Heart left ventricle (tissue), 16 donors: ENCODE measurements around the gene PIPOX. TPM values are rescaled to one million over a fixed set of nuclear protein-coding genes. Genes with fewer than 3 reads are reported as not detected.

Experiments
- ATAC-seq, 4 donors: fragments of 200-7000 bp; cut with Tn5 transposase; one replicate each; pipeline ENCODE4 v1.9.1; 2020 to 2022; ENCODE audit warnings: moderate library complexity in 4 of 4, mild to moderate bottlenecking in 3 of 4, moderate number of reproducible peaks in 1 of 4
- DNase-seq, 5 donors: peaks; one replicate each; pipeline ENCODE4 v3.0.0-alpha.2; 2020
- H3K27ac ChIP-seq, 12 donors: fragments of 200-600 bp; sonication (generic) in 4 of 12; one replicate each; pipeline versions ENCODE4 v1.5.0 to v1.8.0; 2016 to 2022; ENCODE audit warnings: mild to moderate bottlenecking in 2 of 12
- H3K27me3 ChIP-seq, 9 donors: fragments of 200-600 bp; sonication (generic) in 2 of 9; one replicate each; pipeline versions ENCODE4 v1.5.1 to v1.8.0; 2016 to 2022; ENCODE audit warnings: mild to moderate bottlenecking in 3 of 9
- H3K36me3 ChIP-seq, 9 donors: fragments of 200-600 bp; sonication (generic) in 2 of 9; one replicate each; pipeline versions ENCODE4 v1.5.0 to v1.8.0; 2018 to 2022; ENCODE audit warnings: mild to moderate bottlenecking in 2 of 9
- H3K4me1 ChIP-seq, 12 donors: fragments of 200-600 bp; sonication (generic) in 4 of 12; one replicate each; pipeline versions ENCODE4 v1.5.0 to v1.8.0; 2016 to 2022; ENCODE audit warnings: mild to moderate bottlenecking in 3 of 12
- H3K4me3 ChIP-seq, 12 donors: fragments of 200-600 bp; sonication (generic) in 4 of 12; one replicate each; pipeline versions ENCODE4 v1.5.0 to v1.8.0; 2017 to 2022; ENCODE audit warnings: mild to moderate bottlenecking in 9 of 12, moderate library complexity in 4 of 12
- H3K9me3 ChIP-seq, 12 donors: fragments of 200-600 bp; sonication (generic) in 4 of 12; one replicate each; pipeline versions ENCODE4 v1.5.0 to v1.8.0; 2016 to 2022; ENCODE audit warnings: mild to moderate bottlenecking in 1 of 12
- CTCF ChIP-seq, 12 donors: fragments of 200-600 bp; sonication (generic) in 4 of 12; IDR thresholded peaks; one replicate each; pipeline versions ENCODE4 v1.5.0 to v1.8.0; 2018 to 2022; ENCODE audit warnings: antibody characterized with exemption in 12 of 12, mild to moderate bottlenecking in 5 of 12
- POLR2A ChIP-seq, 2 donors: fragments of 450-650 bp; IDR thresholded peaks; one replicate each; pipeline ENCODE4 v1.6.1; 2017; ENCODE audit warnings: antibody characterized with exemption in 2 of 2, mild to moderate bottlenecking in 2 of 2, moderate library complexity in 2 of 2
- WGBS, 4 donors: extraction: QIAGEN DNeasy Blood & Tissue Kit in 2 of 4; methylation state at CpG; one replicate each; pipeline versions ENCODE4 v1.1.5 to v1.1.7; 2013 to 2018; 5-methylcytosine and 5-hydroxymethylcytosine counted together
- intact Hi-C, 10 donors: fragments of 100-400 bp; cut with DNase I; formaldehyde crosslinking; loops; one replicate each; pipeline versions ENCODE4 v1.11.1 to v1.14.2; 2022
- polyA plus RNA-seq, 2 donors: library from polyadenylated mRNA; stranded (reverse); fragments of 200-250 nt; gene quantifications; one replicate each; pipeline ENCODE4 v1.2.3, GENCODE V29; 2013
- total RNA-seq, 9 donors: library from RNA; depleted of rRNA in 2 of 9; stranded (reverse); fragments of >200 nt in 2 of 9; fragmentation: NEBNext Ultra II Directional in 3 of 9; extraction: Animal tissue kit (Norgen Biotek cat#: 25700) in 3 of 9; gene quantifications; one replicate each; pipeline versions ENCODE4 v1.1.0 to v1.2.4, GENCODE V29; 2016 to 2023
- donor health status: ischemic (EF 13 %, LVEDD 7.1; RV severe dilation, severe dysfunction).
- donor health status: healthy with polysubstance abuse.
- donor health status: DM: no; HTN: yes; CAD: no.
- donor health status: DM: no; HTN: no; CAD: no.
- donor health status: ischemic (EF 25% LVEDD 6.9; RV normal size, moderate dysfunction).
- donor health status: ischemic (EF 25% LVEDD 5.7; RV mildly dilated, moderate dysfunction).
- donor health status: healthy.
- donor health status: DM: yes; HTN: yes; CAD: no.
- donor health status: ischemic (EF 35%, LVEDD 5.7; RV mildly dilated, moderate dysfunction).
- donor health status: nonischemic (EF 11% LVEDD 7.7; RV severe dilation, severe dysfunction).
- donor health status: DM: yes; HTN: yes; CAD: no.
- donor health status: PGD.
- donor health status: ischemic (EF 29% LVEDD 5.4; RV normal size, mild dysfunction).
- donor health status: nonischemic (EF 23%, LVEDD 6.1; RV moderate dilation, normal function).

Gene PIPOX
- total and polyA plus RNA-seq, 11 donors = 0.11 to 5.2 (median 0.84) TPM; not detected in 1

GRCh38 chr17:29043539-29044145, 701 bp downstream of the PIPOX start:
- H3K27ac ChIP-seq = peak overlapping the region in 1 of 12 donors; percentile 89
- H3K4me3 ChIP-seq = no peak overlapping the region
- H3K36me3 ChIP-seq = no peaks in the 10 kb centered on the region
- no peak for DNase-seq
- intact Hi-C loops = no loop called here
- H3K27me3 ChIP-seq = peaks cover 0 to 14% (median 0%) of the 10 kb centered on the region in 9 donors
- no peaks in the 10 kb centered on the region for H3K9me3 ChIP-seq
- 76 to 92% (median 87%) methylated on average over 3 of the region's 3 CpGs for WGBS, 4 donors
- ATAC-seq = no peak
- peaks cover 0 to 40% (median 3%) of the 10 kb centered on the region in 12 donors for H3K4me1 ChIP-seq
- TF ChIP-seq CTCF (IDR thresholded peaks at IDR 0.05) (no peak), POLR2A (IDR thresholded peaks at IDR 0.05) (no peak)

DNA sequence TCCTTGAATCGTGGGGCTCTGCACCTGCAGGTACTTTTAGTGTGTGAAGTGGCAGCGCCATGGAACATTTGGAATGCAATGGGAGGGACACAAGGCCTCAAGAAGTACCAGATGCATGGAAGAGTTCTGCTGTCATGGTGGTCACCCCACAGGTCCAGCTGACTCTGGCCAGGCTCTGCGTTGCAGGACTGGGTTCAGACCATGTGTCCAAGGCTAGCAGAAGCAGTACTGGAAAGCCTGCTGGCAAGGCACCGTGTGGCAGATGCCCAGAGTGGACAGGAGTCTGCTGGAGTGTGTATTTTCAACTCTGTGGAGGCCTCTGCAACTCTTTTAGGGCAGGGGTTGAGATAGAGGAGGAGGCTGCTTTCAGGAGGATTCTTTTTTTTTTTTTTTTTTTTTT, 2.1 kb downstream of the PIPOX start:
- DNase-seq (no peak), ATAC-seq (no peak)
- intact Hi-C loops = no loop called here
- Histone ChIP-seq H3K27ac (no peak overlapping the region), H3K4me1 (peaks cover 0 to 40% (median 3%) of the 10 kb centered on the region in 12 donors), H3K27me3 (peaks cover 0 to 8% (median 0%) of the 10 kb centered on the region in 9 donors), H3K36me3 (no peaks in the 10 kb centered on the region), H3K4me3 (no peak overlapping the region), H3K9me3 (no peaks in the 10 kb centered on the region)
- TF ChIP-seq CTCF (IDR thresholded peaks at IDR 0.05) (no peak), POLR2A (IDR thresholded peaks at IDR 0.05) (no peak)
- 86 to 100% (median 95%) methylated on average over 4 of the region's 4 CpGs for WGBS, 4 donors

GRCh38 chr17:29045734-29046472, 3.0 kb downstream of the PIPOX start:
- DNase-seq = no peak
- WGBS, 4 donors = 60 to 77% (median 69%) methylated on average over 7 of the region's 7 CpGs
- intact Hi-C loops = no loop called here
- H3K4me1 ChIP-seq = peaks cover 0 to 40% (median 3%) of the 10 kb centered on the region in 12 donors
- ATAC-seq = no peak
- no peak overlapping the region for H3K4me3 ChIP-seq
- H3K27me3 ChIP-seq = peaks cover 0 to 8% (median 0%) of the 10 kb centered on the region in 9 donors
- H3K27ac ChIP-seq = no peak overlapping the region
- H3K9me3 ChIP-seq = no peaks in the 10 kb centered on the region
- no peaks in the 10 kb centered on the region for H3K36me3 ChIP-seq
- no peak for TF ChIP-seq POLR2A (IDR thresholded peaks at IDR 0.05)
- TF ChIP-seq CTCF (IDR thresholded peaks at IDR 0.05) = no peak

DNA sequence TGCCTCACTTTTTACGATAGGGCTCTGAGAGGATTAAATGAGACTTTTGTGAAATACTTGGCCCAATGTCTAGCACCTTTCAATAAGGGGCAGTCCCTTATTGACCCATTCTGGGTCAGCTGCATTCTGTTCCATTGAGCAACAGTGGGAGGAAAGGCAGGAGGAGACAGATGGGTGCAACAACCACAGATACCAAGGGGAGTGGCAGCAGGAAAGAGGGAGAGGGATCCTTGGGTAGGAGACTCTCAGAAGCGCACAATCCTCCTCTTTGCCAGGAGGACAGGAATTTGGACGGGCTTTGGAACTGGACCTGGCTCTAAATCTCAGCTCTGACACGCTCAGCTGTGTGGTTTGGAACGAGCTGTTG, 3.5 kb downstream of the PIPOX start:
- H3K4me3 ChIP-seq = no peak overlapping the region
- TF ChIP-seq POLR2A (IDR thresholded peaks at IDR 0.05) = no peak
- TF ChIP-seq CTCF (IDR thresholded peaks at IDR 0.05) = no peak
- ATAC-seq = no peak
- no peaks in the 10 kb centered on the region for H3K36me3 ChIP-seq
- peaks cover 0 to 40% (median 3%) of the 10 kb centered on the region in 12 donors for H3K4me1 ChIP-seq
- intact Hi-C loops = no loop called here
- no peak overlapping the region for H3K27ac ChIP-seq
- DNase-seq = no peak
- WGBS, 4 donors = 80 to 91% (median 86%) methylated on average over 5 of the region's 5 CpGs
- H3K9me3 ChIP-seq = no peaks in the 10 kb centered on the region
- H3K27me3 ChIP-seq = peaks cover 0 to 8% (median 0%) of the 10 kb centered on the region in 9 donors
